Measurements from ENCODE around the gene EEF1E1.

DNA sequence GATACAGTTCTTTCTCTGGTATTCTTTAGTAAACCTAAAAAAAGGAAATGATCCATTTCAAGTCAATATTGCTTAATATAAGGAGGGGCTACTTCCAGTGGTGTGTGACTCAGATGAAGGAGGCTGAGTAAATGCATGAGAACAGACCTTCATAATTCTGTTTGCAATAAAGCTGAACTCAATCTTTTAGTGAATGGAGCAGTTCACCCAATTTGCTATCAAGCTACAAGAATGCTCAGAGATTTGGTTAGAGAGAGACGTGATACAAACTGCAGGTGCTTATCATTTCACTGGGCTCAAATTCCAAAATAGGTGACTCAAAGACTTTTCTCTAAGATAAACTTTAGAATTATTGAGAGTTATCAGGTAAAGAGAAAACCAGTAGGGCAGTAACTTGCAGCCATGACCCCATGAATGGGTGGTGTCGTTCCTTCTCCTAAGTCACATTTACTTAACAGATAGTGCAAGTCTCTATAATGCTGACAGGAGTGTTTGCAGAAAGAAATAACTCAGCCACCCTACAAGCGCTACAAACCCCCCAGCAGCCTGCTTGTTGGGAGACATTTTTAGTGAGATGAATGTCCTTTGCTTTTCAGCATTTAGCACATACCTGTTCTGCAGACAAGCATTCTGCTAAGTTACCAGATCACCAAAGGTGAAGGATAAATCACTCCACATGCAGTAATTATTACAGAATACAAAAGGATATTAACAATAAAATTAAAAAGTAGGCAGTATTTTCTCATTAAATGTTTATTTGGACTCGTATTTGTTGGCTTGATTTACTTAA, 21.8 kb downstream of the EEF1E1 start:
- TF ChIP-seq, protein P1, sequence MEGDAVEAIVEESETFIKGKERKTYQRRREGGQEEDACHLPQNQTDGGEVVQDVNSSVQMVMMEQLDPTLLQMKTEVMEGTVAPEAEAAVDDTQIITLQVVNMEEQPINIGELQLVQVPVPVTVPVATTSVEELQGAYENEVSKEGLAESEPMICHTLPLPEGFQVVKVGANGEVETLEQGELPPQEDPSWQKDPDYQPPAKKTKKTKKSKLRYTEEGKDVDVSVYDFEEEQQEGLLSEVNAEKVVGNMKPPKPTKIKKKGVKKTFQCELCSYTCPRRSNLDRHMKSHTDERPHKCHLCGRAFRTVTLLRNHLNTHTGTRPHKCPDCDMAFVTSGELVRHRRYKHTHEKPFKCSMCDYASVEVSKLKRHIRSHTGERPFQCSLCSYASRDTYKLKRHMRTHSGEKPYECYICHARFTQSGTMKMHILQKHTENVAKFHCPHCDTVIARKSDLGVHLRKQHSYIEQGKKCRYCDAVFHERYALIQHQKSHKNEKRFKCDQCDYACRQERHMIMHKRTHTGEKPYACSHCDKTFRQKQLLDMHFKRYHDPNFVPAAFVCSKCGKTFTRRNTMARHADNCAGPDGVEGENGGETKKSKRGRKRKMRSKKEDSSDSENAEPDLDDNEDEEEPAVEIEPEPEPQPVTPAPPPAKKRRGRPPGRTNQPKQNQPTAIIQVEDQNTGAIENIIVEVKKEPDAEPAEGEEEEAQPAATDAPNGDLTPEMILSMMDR (IDR thresholded peaks at IDR 0.05; ENCODE audit: insufficient read depth, low read depth, low read length), result no peak
- no peak for TF ChIP-seq EZH2 (IDR thresholded peaks at IDR 0.05; ENCODE audit: insufficient read depth, low read length)
